Heart right ventricle (tissue), 16 donors: ENCODE measurements around the gene FAM120C. TPM values are rescaled to one million over a fixed set of nuclear protein-coding genes. Genes with fewer than 3 reads are reported as not detected.

Experiments used
- ATAC-seq, 8 donors: fragments of 200-7000 bp; cut with Tn5 transposase; one replicate each; pipeline ENCODE4 v1.9.1; 2020; ENCODE audit warnings: mild to moderate bottlenecking in 8 of 8, moderate library complexity in 8 of 8, moderate number of reproducible peaks in 1 of 8
- DNase-seq, 2 donors: peaks; one replicate each; pipeline ENCODE4 v3.0.0-alpha.2; 2020
- H3K27ac ChIP-seq, 10 donors: fragments of 200-600 bp; sonication (generic) in 2 of 10; one replicate each; pipeline versions ENCODE4 v1.5.0 to v1.8.0; 2020 to 2022; ENCODE audit warnings: mild to moderate bottlenecking in 3 of 10
- H3K27me3 ChIP-seq, 7 donors: fragments of 200-600 bp; one replicate each; pipeline ENCODE4 v1.8.0; 2021 to 2022; ENCODE audit warnings: mild to moderate bottlenecking in 2 of 7
- H3K36me3 ChIP-seq, 9 donors: fragments of 200-600 bp; sonication (generic) in 1 of 9; one replicate each; pipeline versions ENCODE4 v1.5.0 to v1.8.0; 2020 to 2022; ENCODE audit warnings: mild to moderate bottlenecking in 2 of 9
- H3K4me1 ChIP-seq, 9 donors: fragments of 200-600 bp; sonication (generic) in 1 of 9; one replicate each; pipeline versions ENCODE4 v1.5.0 to v1.8.0; 2020 to 2022; ENCODE audit warnings: mild to moderate bottlenecking in 4 of 9
- H3K4me3 ChIP-seq, 10 donors: fragments of 200-600 bp; sonication (generic) in 2 of 10; one replicate each; pipeline versions ENCODE4 v1.5.0 to v1.8.0; 2020 to 2022; ENCODE audit warnings: mild to moderate bottlenecking in 7 of 10, moderate library complexity in 2 of 10
- H3K9me3 ChIP-seq, 11 donors: fragments of 200-600 bp in 10 of 11; sonication (generic) in 2 of 11; one replicate each; pipeline versions ENCODE4 v1.5.0 to v1.8.0; 2013 to 2022; ENCODE audit warnings: mild to moderate bottlenecking in 2 of 11, control low read depth in 1 of 11, moderate library complexity in 1 of 11
- WGBS, 2 donors: extraction: QIAGEN DNeasy Blood & Tissue Kit; methylation state at CpG; one replicate each; pipeline ENCODE4 v1.1.7; 2013; ENCODE audit warnings: inconsistent platforms in 1 of 2; 5-methylcytosine and 5-hydroxymethylcytosine counted together
- intact Hi-C, 10 donors: fragments of 100-400 bp; cut with DNase I; formaldehyde crosslinking; loops; one replicate each; pipeline versions ENCODE4 v1.11.1 to v1.14.2; 2022
- polyA plus RNA-seq, 2 donors: library from polyadenylated mRNA; stranded (reverse); fragments of 200-250 nt; gene quantifications; one replicate each; pipeline ENCODE4 v1.2.3, GENCODE V29; 2013
- total RNA-seq, 10 donors: library from RNA; stranded (reverse); fragmentation: NEBNext Ultra II Directional in 3 of 10; extraction: Animal tissue kit (Norgen Biotek cat#: 25700) in 3 of 10; gene quantifications; one replicate each; pipeline versions ENCODE4 v1.2.1 to v1.2.4, GENCODE V29; 2021 to 2023
- TF ChIP-seq, protein P1 (sequence below), 9 donors: fragments of 200-600 bp; sonication (generic) in 2 of 9; IDR thresholded peaks; one replicate each; pipeline versions ENCODE4 v1.5.0 to v1.8.0; 2021 to 2022; ENCODE audit warnings: antibody characterized with exemption in 9 of 9, mild to moderate bottlenecking in 5 of 9, moderate library complexity in 1 of 9
- donor health status: Arrhythmogenic right ventricular cardiomyopathy.
- donor health status: ischemic (EF 13 %, LVEDD 7.1; RV severe dilation, severe dysfunction).
- donor health status: healthy with polysubstance abuse.
- donor health status: DM: no; HTN: yes; CAD: no.
- donor health status: DM: no; HTN: no; CAD: no.
- donor health status: ischemic (EF 25% LVEDD 6.9; RV normal size, moderate dysfunction).
- donor health status: ischemic (EF 25% LVEDD 5.7; RV mildly dilated, moderate dysfunction).
- donor health status: healthy.
- donor health status: DM: yes; HTN: yes; CAD: no.
- donor health status: Ischemic cardiomyopathy.
- donor health status: ischemic (EF 35%, LVEDD 5.7; RV mildly dilated, moderate dysfunction).
- donor health status: nonischemic (EF 11% LVEDD 7.7; RV severe dilation, severe dysfunction).
- donor health status: DM: yes; HTN: yes; CAD: no.
- donor health status: PGD.
- donor health status: ischemic (EF 29% LVEDD 5.4; RV normal size, mild dysfunction).
- donor health status: nonischemic (EF 23%, LVEDD 6.1; RV moderate dilation, normal function).

The FAM120C gene
- total and polyA plus RNA-seq, 12 donors = 1.7 to 9.4 (median 6.7) TPM

- DNase-seq (no peak), ATAC-seq (no peak)
- TF ChIP-seq, protein P1, sequence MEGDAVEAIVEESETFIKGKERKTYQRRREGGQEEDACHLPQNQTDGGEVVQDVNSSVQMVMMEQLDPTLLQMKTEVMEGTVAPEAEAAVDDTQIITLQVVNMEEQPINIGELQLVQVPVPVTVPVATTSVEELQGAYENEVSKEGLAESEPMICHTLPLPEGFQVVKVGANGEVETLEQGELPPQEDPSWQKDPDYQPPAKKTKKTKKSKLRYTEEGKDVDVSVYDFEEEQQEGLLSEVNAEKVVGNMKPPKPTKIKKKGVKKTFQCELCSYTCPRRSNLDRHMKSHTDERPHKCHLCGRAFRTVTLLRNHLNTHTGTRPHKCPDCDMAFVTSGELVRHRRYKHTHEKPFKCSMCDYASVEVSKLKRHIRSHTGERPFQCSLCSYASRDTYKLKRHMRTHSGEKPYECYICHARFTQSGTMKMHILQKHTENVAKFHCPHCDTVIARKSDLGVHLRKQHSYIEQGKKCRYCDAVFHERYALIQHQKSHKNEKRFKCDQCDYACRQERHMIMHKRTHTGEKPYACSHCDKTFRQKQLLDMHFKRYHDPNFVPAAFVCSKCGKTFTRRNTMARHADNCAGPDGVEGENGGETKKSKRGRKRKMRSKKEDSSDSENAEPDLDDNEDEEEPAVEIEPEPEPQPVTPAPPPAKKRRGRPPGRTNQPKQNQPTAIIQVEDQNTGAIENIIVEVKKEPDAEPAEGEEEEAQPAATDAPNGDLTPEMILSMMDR (IDR thresholded peaks at IDR 0.05) = no peak
- Histone ChIP-seq H3K4me1 (no peaks in the 10 kb centered on the region), H3K27ac (no peak overlapping the region), H3K27me3 (peaks cover 0 to 5% (median 0%) of the 10 kb centered on the region in 7 donors), H3K36me3 (no peaks in the 10 kb centered on the region), H3K4me3 (no peak overlapping the region), H3K9me3 (no peaks in the 10 kb centered on the region)
- WGBS, 2 donors = 96 to 98% methylated on average over 3 of the region's 3 CpGs
- intact Hi-C loops = no loop called here
Observed at GRCh38 chrX:54213603-54214002, 30.5 kb upstream of the FAM120C start.

DNA sequence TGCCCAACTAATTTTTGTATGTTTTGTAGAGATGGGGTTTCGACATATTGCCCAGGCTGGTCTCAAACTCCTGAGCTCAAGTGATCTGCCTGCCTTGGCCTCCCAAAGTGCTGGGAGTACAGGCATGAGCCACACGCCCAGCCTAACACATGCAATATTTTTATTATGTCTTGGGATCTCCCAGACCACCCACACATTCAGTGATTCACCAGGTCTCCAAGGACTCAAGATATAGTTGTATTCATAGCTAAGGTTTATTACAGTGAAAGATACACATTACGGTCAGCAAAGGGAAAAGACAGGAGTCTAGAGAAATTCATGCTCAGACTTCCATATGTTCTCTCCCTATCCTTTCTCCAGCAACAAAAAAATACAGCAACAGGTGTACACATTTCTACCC, 25.5 kb upstream of the FAM120C start:
- whole genome bisulfite sequencing, 2 donors = 85 to 92% methylated on average over 3 of the region's 3 CpGs
- H3K9me3 ChIP-seq = no peaks in the 10 kb centered on the region

GRCh38 chrX:54198262-54198661, 15.2 kb upstream of the FAM120C start:
- WGBS, 2 donors = 62 to 73% methylated on average over 6 of the region's 6 CpGs
- no peak for DNase-seq
- no peak for ATAC-seq

More for the DNA sequence above, 25.5 kb upstream of the FAM120C start:
- DNase-seq (no peak), ATAC-seq (no peak)
- H3K36me3 ChIP-seq = no peaks in the 10 kb centered on the region
- H3K4me1 ChIP-seq = no peaks in the 10 kb centered on the region
- TF ChIP-seq, protein P1 (IDR thresholded peaks at IDR 0.05) = no peak
- intact Hi-C loops = no loop called here
- H3K27me3 ChIP-seq = peaks cover 0 to 26% (median 0%) of the 10 kb centered on the region in 7 donors
- H3K27ac ChIP-seq = no peak overlapping the region
- H3K4me3 ChIP-seq = no peak overlapping the region

DNA sequence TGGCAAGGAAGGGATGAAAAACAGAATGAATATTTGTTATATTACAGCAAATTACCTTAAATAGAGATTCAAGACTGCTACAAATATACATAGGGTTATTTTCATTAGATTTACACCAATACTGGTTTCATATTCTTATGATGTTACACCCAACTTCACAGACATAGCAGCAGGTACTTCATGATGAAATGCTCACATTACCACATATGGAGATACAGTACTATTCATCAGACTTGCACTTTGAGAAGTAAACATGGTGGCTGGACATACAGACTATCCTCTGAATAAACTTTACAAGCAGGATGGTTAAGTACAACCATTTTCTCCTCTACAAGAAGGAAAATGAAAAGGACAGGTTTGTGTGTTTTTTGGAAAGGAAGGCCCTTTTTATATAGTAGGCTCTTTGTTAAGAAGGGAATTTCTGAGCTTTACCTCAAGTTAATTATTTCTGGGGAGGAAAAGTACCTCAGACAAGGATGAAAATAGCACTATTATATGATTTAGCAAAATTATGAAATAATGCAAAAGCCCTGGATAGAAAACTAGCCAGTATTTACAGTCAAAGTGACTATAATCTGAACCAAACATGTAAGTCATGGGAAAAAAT, 12.0 kb upstream of the FAM120C start:
- Histone ChIP-seq H3K4me3 (no peak overlapping the region), H3K4me1 (no peaks in the 10 kb centered on the region), H3K9me3 (no peaks in the 10 kb centered on the region), H3K27ac (no peak overlapping the region), H3K36me3 (no peaks in the 10 kb centered on the region), H3K27me3 (peaks cover 0 to 64% (median 0%) of the 10 kb centered on the region in 7 donors)
- TF ChIP-seq, protein P1 (IDR thresholded peaks at IDR 0.05) = no peak
- intact Hi-C loops = no loop called here
- DNase-seq = no peak
- no peak for ATAC-seq

More at GRCh38 chrX:54198262-54198661, 15.2 kb upstream of the FAM120C start:
- H3K9me3 ChIP-seq = no peaks in the 10 kb centered on the region
- intact Hi-C loops = no loop called here
- no peaks in the 10 kb centered on the region for H3K4me1 ChIP-seq
- TF ChIP-seq, protein P1 (IDR thresholded peaks at IDR 0.05) = no peak
- no peaks in the 10 kb centered on the region for H3K36me3 ChIP-seq
- peaks cover 0 to 78% (median 0%) of the 10 kb centered on the region in 7 donors for H3K27me3 ChIP-seq
- no peak overlapping the region for H3K27ac ChIP-seq
- H3K4me3 ChIP-seq = no peak overlapping the region
